DMS53 treated with DMSO at 0.1 percent for 48 hours (cell line): ENCODE data around the gene HPX.

ENCODE experiments used
- DNase-seq: peaks from one replicate; lab custom pipeline; 2025; ENCODE audit not compliant: unreplicated experiment; lab: John Stamatoyannopoulos, UW

The HPX gene

GRCh38 chr11:6440906-6441358 lies at the start of gene HPX:
Gene HPX (minus strand): TSS chr11:6440987. CDS start chr11:6440963, 24 bp downstream.
- no peak for DNase-seq

- no peak for DNase-seq
Measured at GRCh38 chr11:6489306-6489705, 48.5 kb upstream of the HPX start.

- no peak for DNase-seq
Measured at GRCh38 chr11:6488821-6489220, 48.0 kb upstream of the HPX start.

GRCh38 chr11:6488342-6488741 lies 47.6 kb upstream of the HPX start:
- no peak for DNase-seq

- no peak for DNase-seq
Measured at GRCh38 chr11:6486938-6487337, 46.2 kb upstream of the HPX start.

GRCh38 chr11:6486256-6486655 lies 45.5 kb upstream of the HPX start:
- DNase-seq = no peak

GRCh38 chr11:6485661-6486060 lies 44.9 kb upstream of the HPX start:
- no peak for DNase-seq

- DNase-seq = no peak
Measured at GRCh38 chr11:6483015-6483414, 42.2 kb upstream of the HPX start.

GRCh38 chr11:6482441-6482840 lies 41.7 kb upstream of the HPX start:
- DNase-seq = no peak

GRCh38 chr11:6481924-6482275 lies 41.1 kb upstream of the HPX start:
- no peak for DNase-seq

- DNase-seq = peak; percentile 92
Measured at GRCh38 chr11:6481012-6481923, 40.5 kb upstream of the HPX start, which contains the start of the genes ARFIP2 and TIMM10B. Gene ARFIP2 (minus strand): TSS chr11:6481331. CDS start chr11:6480421, 910 bp downstream. Gene TIMM10B (plus strand): TSS chr11:6481501. CDS start chr11:6481517, 16 bp downstream.

- no peak for DNase-seq
Measured at GRCh38 chr11:6480299-6480914, 39.6 kb upstream of the HPX start.

GRCh38 chr11:6476571-6476970 lies 35.8 kb upstream of the HPX start:
- DNase-seq = no peak

- DNase-seq = peak; percentile 48
Measured at GRCh38 chr11:6475936-6476335, 35.1 kb upstream of the HPX start.

GRCh38 chr11:6474806-6475500 lies 34.2 kb upstream of the HPX start:
- DNase-seq = no peak

- no peak for DNase-seq
Measured at GRCh38 chr11:6474413-6474792, 33.6 kb upstream of the HPX start.

GRCh38 chr11:6473451-6474412 lies 32.9 kb upstream of the HPX start, which contains the start of gene TRIM3:
Gene TRIM3 (minus strand): TSS chr11:6473941. CDS start chr11:6465695, 8,246 bp downstream.
- peak; percentile 72 for DNase-seq

GRCh38 chr11:6472934-6473333 lies 32.1 kb upstream of the HPX start:
- DNase-seq = no peak

GRCh38 chr11:6469599-6469998 lies 28.8 kb upstream of the HPX start:
- DNase-seq = no peak
